IMR-90 (cell line): ENCODE measurements around the gene RAB9A. TPM values are rescaled to one million over a fixed set of nuclear protein-coding genes. Genes with fewer than 3 reads are reported as not detected.

Experiments used
- ATAC-seq: fragments of 200-7000 bp; cut with Tn5 transposase; 2 replicates; pipeline ENCODE4 v1.9.1; 2020; ENCODE audit warnings: low read depth, mild to moderate bottlenecking, moderate library complexity
- BruUV-seq: library from RNA; stranded (reverse); fragments of 400-500 nt; replicated peaks from 2 replicates; lab custom pipeline; 2021; lab: Mats Ljungman, UMichigan
- CTCF ChIA-PET: fragments of 300-600 bp; formaldehyde crosslinking; extraction: SDS; loops from one replicate; lab custom pipeline; 2021; ENCODE audit warnings: antibody characterized with exemption; lab: Yijun Ruan, JAX
- POLR2A ChIA-PET: fragments of 300-600 bp; sonication (Branson Sonifier 250); formaldehyde crosslinking; loops from one replicate; lab custom pipeline; 2022; ENCODE audit warnings: antibody characterized with exemption; ENCODE audit not compliant: unreplicated experiment; lab: Charles Lee
- DNase-seq: peaks from one replicate; pipeline ENCODE4 v3.0.0; 2013
- H2AFZ ChIP-seq: replicated peaks from 2 replicates; pipeline ENCODE3; 2013; ENCODE audit warnings: low read length, mild to moderate bottlenecking; ENCODE audit not compliant: poor library complexity
- H2AK5ac ChIP-seq: 2 replicates; pipeline ENCODE4 v1.6.1; 2013; ENCODE audit warnings: low read depth, low read length, inconsistent platforms
- H2AK9ac ChIP-seq: replicated peaks from 2 replicates; pipeline ENCODE3; 2013; ENCODE audit warnings: mild to moderate bottlenecking, low read depth, low read length, moderate library complexity; ENCODE audit not compliant: poor library complexity
- H2BK120ac ChIP-seq: 2 replicates; pipeline ENCODE4 v1.6.1; 2013; ENCODE audit warnings: low read depth, low read length, inconsistent platforms
- H2BK15ac ChIP-seq: 3 replicates; pipeline ENCODE4 v1.6.1; 2013; ENCODE audit warnings: low read depth, low read length, inconsistent platforms
- H2BK20ac ChIP-seq: 2 replicates; pipeline ENCODE4 v1.6.1; 2013; ENCODE audit warnings: low read depth, mild to moderate bottlenecking, inconsistent platforms, low read length, moderate library complexity
- H2BK5ac ChIP-seq: 2 replicates; pipeline ENCODE4 v1.6.1; 2013; ENCODE audit warnings: mild to moderate bottlenecking, low read depth, low read length, inconsistent platforms; ENCODE audit not compliant: poor library complexity, severe bottlenecking
- H3K14ac ChIP-seq: replicated peaks from 2 replicates; pipeline ENCODE4 v1.6.1; 2013; ENCODE audit warnings: low read depth, low read length, inconsistent platforms
- H3K18ac ChIP-seq: 2 replicates; pipeline ENCODE4 v1.6.1; 2013; ENCODE audit warnings: low read depth, low read length, control low read depth
- H3K23ac ChIP-seq: 2 replicates; pipeline ENCODE4 v1.6.1; 2013; ENCODE audit warnings: low read depth, low read length, inconsistent platforms
- H3K27ac ChIP-seq: 2 replicates; pipeline ENCODE4 v1.5.1; 2013; ENCODE audit warnings: mild to moderate bottlenecking, control low read depth, low read length; ENCODE audit not compliant: insufficient read depth
- H3K27me3 ChIP-seq: 2 replicates; pipeline ENCODE4 v1.6.1; 2013; ENCODE audit warnings: low read length; ENCODE audit not compliant: control insufficient read depth, insufficient read depth
- H3K36me3 ChIP-seq: 2 replicates; pipeline ENCODE4 v1.6.1; 2013; ENCODE audit warnings: low read length, mixed read lengths; ENCODE audit not compliant: control insufficient read depth, insufficient read depth
- H3K4ac ChIP-seq: 2 replicates; pipeline ENCODE4 v1.6.1; 2013; ENCODE audit warnings: low read depth, low read length, inconsistent platforms
- H3K4me1 ChIP-seq: 2 replicates; pipeline ENCODE4 v1.6.1; 2013; ENCODE audit warnings: low read length, mixed read lengths; ENCODE audit not compliant: control insufficient read depth, insufficient read depth
- H3K4me2 ChIP-seq: 2 replicates; pipeline ENCODE4 v1.6.1; 2013; ENCODE audit warnings: low read depth, mild to moderate bottlenecking, control low read depth, low read length, moderate library complexity
- H3K4me3 ChIP-seq: 2 replicates; pipeline ENCODE4 v1.5.1; 2013; ENCODE audit warnings: low read depth, mild to moderate bottlenecking, control low read depth, low read length, moderate library complexity; ENCODE audit not compliant: insufficient read depth
- H3K56ac ChIP-seq: 2 replicates; pipeline ENCODE4 v1.6.1; 2013; ENCODE audit warnings: low read length, inconsistent platforms; ENCODE audit not compliant: insufficient read depth; ENCODE audit errors: extremely low read depth
- H3K79me1 ChIP-seq, 2 experiments: 2 replicates each; pipeline ENCODE4 v1.6.1; 2013; ENCODE audit warnings: low read length in 2 of 2, inconsistent platforms in 1 of 2, low read depth in 1 of 2
- H3K9ac ChIP-seq: 2 replicates; pipeline ENCODE4 v1.6.1; 2013; ENCODE audit warnings: low read depth, low read length, control low read depth
- H3K9me1 ChIP-seq: 2 replicates; pipeline ENCODE4 v1.6.1; 2013; ENCODE audit warnings: low read length, inconsistent platforms; ENCODE audit not compliant: insufficient read depth
- H3K9me3 ChIP-seq: 2 replicates; pipeline ENCODE4 v1.6.1; 2013; ENCODE audit warnings: low read length; ENCODE audit not compliant: control insufficient read depth, insufficient read depth
- H4K20me1 ChIP-seq: 2 replicates; pipeline ENCODE4 v1.6.1; 2013; ENCODE audit warnings: low read length, inconsistent platforms; ENCODE audit not compliant: insufficient read depth
- H4K5ac ChIP-seq: 2 replicates; pipeline ENCODE4 v1.6.1; 2013; ENCODE audit warnings: mild to moderate bottlenecking, low read depth, low read length, control low read depth
- H4K8ac ChIP-seq, 2 experiments: 2 replicates each; pipeline ENCODE4 v1.6.1; 2013; ENCODE audit warnings: low read depth in 2 of 2, low read length in 2 of 2, control low read depth in 1 of 2, inconsistent platforms in 1 of 2
- H4K91ac ChIP-seq: 2 replicates; pipeline ENCODE4 v1.6.1; 2013; ENCODE audit warnings: low read depth, low read length, inconsistent platforms; ENCODE audit not compliant: insufficient read depth
- BHLHE40 ChIP-seq: fragments of 150-350 bp; IDR thresholded peaks from 2 replicates; pipeline ENCODE4 v1.6.1; 2016; ENCODE audit warnings: mild to moderate bottlenecking, low read depth, low read length
- CEBPB ChIP-seq: IDR thresholded peaks from 2 replicates; pipeline ENCODE4 v1.6.1; 2012; ENCODE audit warnings: low read depth, low read length, improper control_type of control experiment
- FOS ChIP-seq: fragments of 150-350 bp; IDR thresholded peaks from 2 replicates; pipeline ENCODE4 v1.6.1; 2016; ENCODE audit warnings: low read depth, low read length
- MAZ ChIP-seq: IDR thresholded peaks from 2 replicates; pipeline ENCODE4 v1.6.1; 2012; ENCODE audit warnings: low read depth, mild to moderate bottlenecking, low read length, improper control_type of control experiment, moderate library complexity, borderline replicate concordance
- MXI1 ChIP-seq: IDR thresholded peaks from 2 replicates; pipeline ENCODE4 v1.6.1; 2012; ENCODE audit warnings: low read depth, mild to moderate bottlenecking, low read length, moderate library complexity, borderline replicate concordance
- NFE2L2 ChIP-seq: fragments of 150-350 bp; IDR thresholded peaks from 2 replicates; pipeline ENCODE4 v1.6.1; 2016; ENCODE audit warnings: low read depth, mild to moderate bottlenecking, low read length
- POLR2A ChIP-seq: IDR thresholded peaks from 2 replicates; pipeline ENCODE4 v1.6.1; 2012; ENCODE audit warnings: mild to moderate bottlenecking, low read depth, low read length
- RAD21 ChIP-seq: IDR thresholded peaks from 2 replicates; pipeline ENCODE4 v1.6.1; 2012; ENCODE audit warnings: low read length, improper control_type of control experiment
- RCOR1 ChIP-seq: IDR thresholded peaks from 2 replicates; pipeline ENCODE4 v1.6.1; 2012; ENCODE audit warnings: mild to moderate bottlenecking, low read length, improper control_type of control experiment; ENCODE audit not compliant: insufficient replicate concordance
- SMC3 ChIP-seq: fragments of 150-350 bp; IDR thresholded peaks from 2 replicates; pipeline ENCODE4 v1.6.1; 2016; ENCODE audit warnings: low read depth, mild to moderate bottlenecking, antibody characterized with exemption, low read length, moderate library complexity
- USF2 ChIP-seq: fragments of 150-350 bp; IDR thresholded peaks from 2 replicates; pipeline ENCODE4 v1.6.1; 2017; ENCODE audit warnings: mild to moderate bottlenecking, antibody characterized with exemption, low read length, low read depth
- WGBS, 2 experiments: methylation state at CpG; one replicate each; pipeline versions ENCODE4 v1.1.5 to v1.1.7; 2013; ENCODE audit warnings: missing lambda C conversion rate in 2 of 2; ENCODE audit not compliant: insufficient read length in 1 of 2; ENCODE audit errors: extremely low coverage in 2 of 2; 5-methylcytosine and 5-hydroxymethylcytosine counted together
- dilution Hi-C: fragments of 300-500 bp; cut with HindIII; formaldehyde crosslinking; loops from one replicate; pipeline ENCODE4 v1.14.3; 2018; ENCODE audit warnings: low sequenced_read_pairs; ENCODE audit not compliant: unreplicated experiment
- in situ Hi-C: fragments of 300-500 bp; cut with MboI; formaldehyde crosslinking; loops from 3 replicates; pipeline ENCODE4 v1.14.3; 2019; ENCODE audit warnings: low sequenced_read_pairs, inconsistent platforms, mixed read lengths
- intact Hi-C: fragments of 100-400 bp; cut with micrococcal nuclease; formaldehyde crosslinking; loops from 2 replicates; pipeline ENCODE4 v1.10.0; 2022
- polyA plus RNA-seq, 3 experiments: library from polyadenylated mRNA; depleted of rRNA; stranded (reverse); fragments of >200 nt; gene quantifications; 2 replicates each; pipeline ENCODE4 v1.2.3, GENCODE V29; 2012; ENCODE audit warnings: low replicate concordance in 1 of 3
- total RNA-seq: library from RNA; depleted of rRNA; stranded (reverse); fragments of >200 nt; gene quantifications from 2 replicates; pipeline ENCODE4 v1.2.3, GENCODE V29; 2012

RAB9A gene
- total and polyA plus RNA-seq, 2 of the 4 experiments (the other 2 are of a cell fraction): 15.8 to 22.3 TPM

GRCh38 chrX:13652287-13652793 lies 36.6 kb upstream of the RAB9A start (continued):
- TF ChIP-seq BHLHE40: peak; percentile 92

GRCh38 chrX:13652850-13653693 lies 35.9 kb upstream of the RAB9A start, which contains the start of gene TCEANC:
TCEANC (plus strand) TSS chrX:13653141; CDS start chrX:13662509, 9,368 bp downstream.
- H3K56ac ChIP-seq: peak within 1 kb of the TSS; percentile 94
- H2AK5ac ChIP-seq: peak within 1 kb of the TSS; percentile 92
- peak within 1 kb of the TSS; percentile 98 for H3K14ac ChIP-seq
- H3K9me1 ChIP-seq: peaks cover 4% of the 10 kb centered on the region; the same call in 1 of the 2 replicates
- peak within 1 kb of the TSS; percentile 95 to 99 for H4K8ac ChIP-seq
- ATAC-seq (peak; percentile 97), DNase-seq (peak; percentile 98)
- ChIA-PET POLR2A (interaction anchor here (0.6 kb wide), 1 partner anchor 61 kb away, joined by 4 read pairs; no protein-coding TSS in a partner anchor), CTCF (interaction anchor here (0.6 kb wide), 1 partner anchor 10 kb away, joined by 3 read pairs; no protein-coding TSS in a partner anchor)
- peak within 1 kb of the TSS; percentile 93 for H4K5ac ChIP-seq
- H3K4me2 ChIP-seq: peak within 1 kb of the TSS; percentile 95
- H2BK120ac ChIP-seq: peak within 1 kb of the TSS; percentile 97
- peak within 1 kb of the TSS; percentile 73 for H3K4me3 ChIP-seq
- TSS peak; percentile 73 for BruUV-seq
- H3K36me3 ChIP-seq: no peaks in the 10 kb centered on the region
- peak within 1 kb of the TSS; percentile 90 for H3K18ac ChIP-seq
- peaks cover 2% of the 10 kb centered on the region for H3K4me1 ChIP-seq
- TF ChIP-seq CEBPB (no peak), BHLHE40 (no peak), POLR2A (peak; percentile 81), MXI1 (peak; percentile 58; the same call in 1 of the 2 replicates), SMC3 (no peak), FOS (peak; percentile 74), RAD21 (no peak), RCOR1 (no peak), USF2 (peak; percentile 99), NFE2L2 (0 out of 2 replicates have a peak, but pooled peaks have one; percentile 10), MAZ (peak; percentile 64; the same call in 1 of the 2 replicates)
- H4K91ac ChIP-seq: peak within 1 kb of the TSS; percentile 95
- H3K27ac ChIP-seq: peak within 1 kb of the TSS; percentile 96
- peak within 1 kb of the TSS; percentile 81; the same call in 2 of the 3 replicates for H2BK15ac ChIP-seq
- no peaks in the 10 kb centered on the region for H3K9me3 ChIP-seq
- H2BK20ac ChIP-seq: peak within 1 kb of the TSS; percentile 96
- H3K23ac ChIP-seq: peak within 1 kb of the TSS; percentile 100
- peaks cover 4% of the 10 kb centered on the region; the same call in 1 of the 2 replicates for H4K20me1 ChIP-seq
- in situ Hi-C loops: loop anchor here (5.0 to 10.0 kb wide), 2 partner anchors 374 to 698 kb away; partner anchors contain the start of gene GEMIN8
- peak within 1 kb of the TSS; percentile 87 for H3K9ac ChIP-seq
- H2AK9ac ChIP-seq: peak within 1 kb of the TSS; percentile 96
- intact Hi-C loops: loop anchor here (5.0 kb wide), 1 partner anchor 681 kb away; no protein-coding TSS in a partner anchor
- WGBS, 2 experiments: 14% methylated on average over 30 of the region's 54 CpGs; no CpG with 5 or more reads in 1 of the 2 experiments
- dilution Hi-C loops: no loop called here
- peak within 1 kb of the TSS; percentile 99 for H3K4ac ChIP-seq
- no peaks in the 10 kb centered on the region; a peak in 1 of 4 replicates for H3K79me1 ChIP-seq
- H3K27me3 ChIP-seq: no peaks in the 10 kb centered on the region; the same call in 1 of the 2 replicates
- peak within 1 kb of the TSS; percentile 99 for H2BK5ac ChIP-seq
- H2AFZ ChIP-seq: peak within 1 kb of the TSS; percentile 98
